SW480 (cell line): ENCODE measurements around the gene TEX264.

ENCODE experiments used
- DNase-seq: peaks from one replicate; pipeline ENCODE4 v3.0.0-alpha.2; 2016; ENCODE audit warnings: low spot score

Gene TEX264

DNA sequence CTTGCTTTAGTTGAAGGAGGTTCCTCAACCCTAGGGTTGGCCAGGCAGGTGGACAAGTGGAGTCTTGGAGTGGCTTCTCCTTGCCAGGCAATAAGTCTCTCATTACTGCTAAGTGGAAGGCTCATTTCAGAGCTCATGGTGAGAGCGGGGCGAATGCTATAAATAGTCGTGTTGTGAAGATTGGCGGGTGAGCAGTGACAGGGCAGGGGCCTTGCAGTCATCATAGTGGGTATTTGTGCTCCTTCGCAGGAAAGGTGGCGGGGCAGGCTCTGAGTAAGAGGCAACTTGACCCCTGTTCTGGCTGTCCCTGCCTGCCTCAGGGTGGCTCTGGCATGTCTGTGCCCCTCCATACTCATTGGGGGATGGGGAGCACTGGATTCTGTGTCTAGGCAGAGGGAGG is 27.2 kb downstream of the TEX264 start:
- DNase-seq = no peak

DNA sequence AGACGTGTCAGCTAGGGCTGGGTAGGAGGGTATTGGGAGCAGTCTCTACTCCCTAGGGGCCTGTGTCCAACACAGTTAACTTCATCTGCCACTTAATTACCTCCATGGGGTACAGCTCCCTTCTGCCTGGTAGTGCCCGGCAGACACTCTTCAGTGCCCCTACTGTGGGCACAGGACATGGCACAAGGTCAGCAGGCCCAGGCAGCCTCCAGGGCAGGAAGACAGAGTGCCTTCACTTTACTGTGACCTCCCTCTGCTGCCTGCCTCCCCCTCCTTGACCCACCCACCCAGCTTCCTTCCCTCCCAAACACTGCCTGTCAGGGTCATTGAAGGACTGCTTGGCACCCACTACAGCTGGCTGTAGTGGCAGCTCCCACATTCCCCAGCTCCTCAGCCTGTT is 29.4 kb downstream of the TEX264 start:
- DNase-seq = no peak

DNA sequence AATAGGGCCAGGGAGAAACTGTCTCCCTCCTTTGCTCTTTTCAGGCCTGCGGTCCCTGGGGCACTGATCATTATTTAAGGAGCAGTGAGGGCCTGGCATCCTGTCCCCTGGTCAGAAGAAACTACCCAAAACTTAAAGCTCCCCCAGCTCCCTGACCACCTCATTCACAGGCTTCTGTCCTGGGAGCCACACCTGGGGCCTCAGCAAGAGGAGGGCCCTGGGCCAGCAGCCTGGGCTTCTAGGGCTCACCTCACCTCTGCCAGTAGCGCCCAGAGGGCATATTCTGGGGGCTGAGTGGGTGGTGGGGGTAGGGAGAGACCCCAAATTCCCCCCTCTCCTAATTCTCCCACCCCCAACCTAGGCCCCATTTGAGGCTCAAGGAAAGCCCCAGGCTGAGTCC is 31.1 kb downstream of the TEX264 start:
- DNase-seq = no peak

DNA sequence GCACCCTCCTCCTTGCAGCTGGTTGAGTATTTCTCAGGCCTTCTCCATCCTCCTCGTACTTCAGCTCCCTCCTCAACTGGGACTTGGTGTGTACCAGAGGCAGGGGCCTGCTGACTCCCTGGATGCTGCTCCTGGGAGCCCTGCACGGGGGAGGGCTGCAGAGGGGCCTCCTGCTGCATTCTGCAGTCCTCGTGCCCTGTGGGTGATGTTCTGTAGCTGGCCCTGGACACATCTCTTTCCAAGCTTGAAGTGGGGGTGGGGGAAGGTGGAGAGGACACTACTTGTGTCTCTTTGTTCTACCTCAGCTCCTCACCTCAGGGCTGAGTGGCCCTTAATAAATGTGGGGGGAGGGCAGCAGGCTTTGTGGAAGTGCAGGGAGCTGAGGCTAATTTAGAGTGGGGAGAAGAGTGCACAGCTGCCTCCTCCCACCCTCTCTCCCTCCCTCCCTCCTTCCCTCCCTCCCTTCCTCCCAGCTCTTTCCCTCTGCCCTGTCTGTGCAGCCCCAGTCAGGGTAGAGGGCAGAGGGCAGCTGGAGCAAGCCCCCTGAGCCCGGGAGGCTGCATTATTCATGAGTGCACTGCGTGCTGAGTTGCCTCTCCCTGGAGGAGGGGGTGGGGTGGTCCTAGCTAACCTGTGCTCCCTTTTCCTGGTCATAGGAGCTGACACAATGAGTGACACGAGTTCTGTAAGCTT is 32.2 kb downstream of the TEX264 start:
- DNase-seq = no peak

DNA sequence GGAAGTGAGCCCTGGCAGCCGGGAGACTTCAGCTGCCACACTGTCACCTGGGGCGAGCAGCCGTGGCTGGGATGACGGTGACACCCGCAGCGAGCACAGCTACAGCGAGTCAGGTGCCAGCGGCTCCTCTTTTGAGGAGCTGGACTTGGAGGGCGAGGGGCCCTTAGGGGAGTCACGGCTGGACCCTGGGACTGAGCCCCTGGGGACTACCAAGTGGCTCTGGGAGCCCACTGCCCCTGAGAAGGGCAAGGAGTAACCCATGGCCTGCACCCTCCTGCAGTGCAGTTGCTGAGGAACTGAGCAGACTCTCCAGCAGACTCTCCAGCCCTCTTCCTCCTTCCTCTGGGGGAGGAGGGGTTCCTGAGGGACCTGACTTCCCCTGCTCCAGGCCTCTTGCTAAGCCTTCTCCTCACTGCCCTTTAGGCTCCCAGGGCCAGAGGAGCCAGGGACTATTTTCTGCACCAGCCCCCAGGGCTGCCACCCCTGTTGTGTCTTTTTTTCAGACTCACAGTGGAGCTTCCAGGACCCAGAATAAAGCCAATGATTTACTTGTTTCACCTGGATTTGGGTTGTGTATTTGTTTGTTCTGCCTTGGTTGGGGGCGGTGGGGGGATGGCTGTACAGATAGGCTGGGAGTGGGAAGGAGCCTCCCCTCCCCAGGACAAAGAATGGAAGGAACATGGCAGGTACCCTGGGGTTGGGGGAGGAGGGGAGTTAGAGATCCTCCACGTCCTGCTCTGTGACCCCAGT is 32.9 kb downstream of the TEX264 start:
- DNase-seq = no peak

DNA sequence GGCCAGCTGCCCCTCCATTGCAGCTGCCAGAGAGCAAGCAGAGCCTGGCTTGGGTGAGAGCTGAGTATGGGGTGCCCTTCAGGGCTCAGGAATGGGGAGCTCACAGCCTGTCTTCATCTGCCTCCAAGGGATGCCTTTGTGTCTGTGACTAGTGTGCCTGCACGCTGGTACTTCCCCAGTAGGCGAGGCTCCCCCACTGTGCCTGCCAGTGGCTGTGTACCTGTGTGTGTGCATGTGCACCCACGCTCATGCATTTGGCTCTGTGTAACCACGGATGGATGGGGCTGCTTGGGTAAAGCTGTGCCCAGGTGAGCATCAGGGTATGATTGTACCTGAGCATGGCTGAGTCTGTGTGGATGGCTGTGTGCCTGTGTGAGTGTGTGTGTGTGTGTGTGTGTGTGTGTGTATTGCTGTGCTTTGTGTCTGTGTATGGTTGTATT is 33.5 kb downstream of the TEX264 start:
- no peak for DNase-seq

DNA sequence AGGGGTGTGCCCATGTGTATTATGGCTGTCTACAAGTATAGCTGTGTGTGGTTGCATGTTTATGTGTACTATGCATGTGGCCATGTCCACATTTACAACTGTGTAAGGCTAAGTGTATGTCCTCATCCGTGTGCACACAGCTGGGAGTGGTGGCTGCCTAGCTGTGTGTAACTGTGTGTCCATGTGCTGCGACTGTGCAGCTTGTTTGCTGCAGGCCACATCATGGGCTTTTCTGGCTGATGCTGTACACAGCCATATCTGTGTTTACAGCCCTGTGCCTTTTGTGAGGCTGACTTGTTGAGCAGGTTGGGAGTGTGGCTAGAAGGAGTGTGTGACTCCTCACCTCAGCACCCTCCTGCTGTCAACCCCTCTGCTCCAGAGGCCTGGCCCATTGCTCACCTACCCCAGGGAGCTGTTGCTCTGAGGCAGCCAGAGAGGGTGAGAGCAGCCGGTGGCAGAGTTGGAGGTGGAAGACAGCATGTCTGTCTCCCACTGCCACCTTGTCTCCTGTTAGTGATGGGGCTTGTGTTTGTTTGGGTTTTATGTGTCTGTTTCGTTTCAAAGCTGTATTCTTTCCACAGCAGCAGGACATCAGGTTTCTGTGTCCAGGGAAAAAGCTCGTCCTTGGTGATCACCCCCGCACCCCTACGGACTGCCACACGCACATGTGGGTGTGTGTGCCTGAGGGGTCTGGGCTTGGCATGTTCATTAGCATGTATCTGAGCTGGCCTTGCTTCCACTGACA is 34.4 kb downstream of the TEX264 start:
- DNase-seq = no peak

DNA sequence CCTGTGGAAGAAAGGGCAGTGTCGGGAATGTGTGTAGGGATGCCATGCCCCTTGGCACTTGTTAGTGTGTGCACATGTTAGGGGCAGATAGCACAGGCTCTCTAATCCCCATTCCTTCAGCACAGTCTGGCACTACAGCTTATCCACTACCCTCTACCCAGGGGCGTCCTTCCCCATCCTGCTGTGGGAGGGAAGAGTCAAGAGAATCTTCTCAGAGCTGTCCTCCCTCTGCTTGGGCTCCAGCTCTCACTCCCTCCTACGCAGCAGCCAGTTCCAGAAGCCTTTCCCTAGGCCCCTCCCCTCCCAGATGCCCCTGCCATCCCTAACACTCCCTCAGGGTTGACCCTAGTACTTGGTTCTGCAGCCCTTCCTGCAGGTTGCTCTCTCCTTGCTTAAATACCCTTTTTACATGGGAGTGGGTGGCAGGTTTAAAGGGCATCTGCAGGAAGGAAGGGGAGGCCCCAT is 35.0 kb downstream of the TEX264 start:
- DNase-seq = no peak

DNA sequence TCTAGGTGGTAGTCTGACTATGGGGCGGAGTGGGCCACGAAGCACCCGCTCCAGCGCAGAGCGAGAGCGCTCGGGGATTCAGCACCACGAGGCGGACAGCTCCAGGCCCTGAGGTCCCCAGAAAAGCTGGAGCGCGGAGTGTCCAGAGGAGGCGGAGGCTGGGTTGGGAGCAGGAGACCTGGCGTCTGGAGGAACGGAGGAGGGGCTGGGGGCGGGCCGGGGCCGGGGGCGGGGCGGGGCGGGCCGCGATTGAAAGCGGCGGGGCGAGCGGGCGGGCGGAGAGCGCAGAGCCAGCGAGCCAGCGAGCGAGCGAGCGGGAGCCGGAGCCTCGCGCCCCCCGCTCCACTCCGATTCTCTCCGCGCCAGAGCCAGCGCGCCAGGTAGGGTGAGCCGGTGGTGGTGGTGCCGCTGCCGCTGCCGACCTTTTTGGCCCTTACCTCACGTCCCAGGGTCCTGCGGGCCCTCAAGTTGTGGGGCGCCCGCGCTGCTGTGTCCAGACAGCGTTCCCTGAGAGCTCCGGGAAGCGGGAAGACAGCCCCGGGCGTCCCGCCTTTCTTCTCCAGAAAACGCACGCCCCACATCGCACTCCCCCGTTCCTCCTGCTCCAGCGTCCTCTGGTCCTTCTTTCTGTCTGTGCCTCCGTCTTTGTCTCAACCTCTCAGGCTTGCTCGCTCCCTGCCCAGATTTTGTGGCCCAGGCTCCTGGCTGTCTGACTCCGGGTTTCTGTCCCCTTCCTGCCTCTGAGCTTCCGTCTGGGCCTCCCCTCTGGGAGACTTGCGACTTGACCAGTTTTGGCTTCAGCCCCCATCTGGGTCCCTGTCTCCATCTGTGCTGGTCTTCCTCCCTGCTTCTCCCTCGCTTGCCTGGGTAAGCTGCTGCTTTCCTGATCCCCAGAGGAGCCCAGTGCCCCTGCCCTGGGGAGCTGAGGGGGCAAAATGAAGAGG is 36.0 kb downstream of the TEX264 start, which contains the start of gene GRM2:
Gene GRM2 (plus strand): TSS at position 281 of the 944 bp plus-strand sequence. CDS start 1,916 bp downstream, outside the sequence.
- DNase-seq = peak; percentile 32

DNA sequence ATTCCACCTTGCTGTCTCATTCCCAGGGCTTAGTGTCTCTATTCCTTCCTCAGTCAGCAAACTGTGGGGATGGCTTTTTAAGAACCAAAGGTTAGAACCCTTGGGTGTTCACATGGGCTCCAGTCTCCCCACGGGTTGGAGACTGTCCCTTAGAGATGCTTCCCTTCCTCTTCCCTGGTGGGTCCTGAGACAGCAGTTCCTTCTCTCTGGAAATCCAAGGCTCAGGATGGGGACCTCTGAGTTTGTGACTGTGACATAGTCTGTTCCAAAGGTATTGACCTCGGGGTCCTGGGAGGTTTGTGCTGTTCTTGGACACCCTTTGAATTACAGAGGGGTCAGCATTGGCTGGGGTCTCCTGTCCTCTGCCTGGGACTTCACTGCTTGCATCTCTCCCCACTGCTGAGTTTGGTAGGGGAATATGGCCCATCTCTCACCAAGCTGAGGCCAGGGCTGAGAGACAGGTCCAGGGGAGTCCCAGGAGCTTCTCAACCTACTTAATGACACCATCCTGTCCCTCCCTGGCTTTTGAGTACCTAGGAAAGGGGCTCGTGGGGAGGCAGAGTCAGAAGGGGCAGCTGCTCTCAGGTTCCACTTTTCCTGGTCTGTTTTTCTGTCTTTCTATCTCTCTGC is 37.3 kb downstream of the TEX264 start:
- no peak for DNase-seq

DNA sequence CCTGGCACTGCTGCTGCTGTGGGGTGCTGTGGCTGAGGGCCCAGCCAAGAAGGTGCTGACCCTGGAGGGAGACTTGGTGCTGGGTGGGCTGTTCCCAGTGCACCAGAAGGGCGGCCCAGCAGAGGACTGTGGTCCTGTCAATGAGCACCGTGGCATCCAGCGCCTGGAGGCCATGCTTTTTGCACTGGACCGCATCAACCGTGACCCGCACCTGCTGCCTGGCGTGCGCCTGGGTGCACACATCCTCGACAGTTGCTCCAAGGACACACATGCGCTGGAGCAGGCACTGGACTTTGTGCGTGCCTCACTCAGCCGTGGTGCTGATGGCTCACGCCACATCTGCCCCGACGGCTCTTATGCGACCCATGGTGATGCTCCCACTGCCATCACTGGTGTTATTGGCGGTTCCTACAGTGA is 38.0 kb downstream of the TEX264 start:
- DNase-seq = no peak

DNA sequence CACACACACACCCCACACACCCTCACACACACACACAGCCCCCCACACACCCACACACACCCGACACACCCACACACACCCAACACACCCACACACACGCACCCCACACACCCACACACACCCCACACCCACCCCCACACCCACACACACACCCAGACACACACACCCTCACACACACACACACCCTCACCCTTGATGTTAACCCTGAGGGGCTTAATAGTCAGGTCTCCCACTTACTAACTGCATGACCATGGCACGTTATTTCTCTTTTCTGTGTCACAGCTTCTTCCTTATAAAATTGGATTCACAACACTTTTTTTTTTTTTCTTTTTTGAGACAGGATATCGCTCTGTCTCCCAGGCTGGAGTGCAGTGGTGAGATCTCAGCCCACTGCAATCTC is 38.6 kb downstream of the TEX264 start:
- no peak for DNase-seq

DNA sequence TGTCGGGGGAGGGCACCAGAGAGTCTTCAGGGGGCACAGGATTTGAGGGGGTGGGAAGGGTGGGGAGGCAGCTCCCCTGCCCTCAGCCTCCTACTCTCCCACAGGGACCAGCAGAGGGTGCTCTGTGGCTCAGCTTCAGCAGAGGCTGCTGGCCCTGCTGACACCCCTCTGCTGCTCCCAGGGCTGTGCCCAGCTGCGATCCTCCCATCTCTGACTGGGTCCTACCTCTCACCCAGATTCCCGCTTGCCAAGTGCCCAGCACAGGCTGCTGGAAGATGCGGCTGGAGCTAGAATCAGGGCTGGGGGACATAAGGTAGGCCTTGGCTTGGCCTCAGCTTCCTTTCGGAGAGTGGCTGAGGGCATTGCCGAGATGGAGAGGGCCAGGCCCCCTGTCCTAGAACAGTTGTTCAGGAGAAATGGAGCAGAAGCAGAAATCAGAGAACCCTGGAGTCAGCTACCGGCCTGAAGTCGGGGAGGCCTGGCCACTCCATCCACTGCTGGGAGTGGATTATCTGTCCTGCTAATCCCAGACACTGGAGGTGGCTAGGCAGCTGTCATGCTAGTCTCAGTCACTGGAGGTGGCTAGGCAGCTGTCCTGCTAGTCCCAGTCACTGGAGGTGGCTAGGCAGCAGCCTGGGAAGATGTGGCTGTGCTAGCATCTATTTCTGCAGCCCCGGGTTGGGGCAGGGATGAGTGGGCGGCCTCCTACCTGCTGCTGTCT is 39.7 kb downstream of the TEX264 start:
- DNase-seq = no peak

DNA sequence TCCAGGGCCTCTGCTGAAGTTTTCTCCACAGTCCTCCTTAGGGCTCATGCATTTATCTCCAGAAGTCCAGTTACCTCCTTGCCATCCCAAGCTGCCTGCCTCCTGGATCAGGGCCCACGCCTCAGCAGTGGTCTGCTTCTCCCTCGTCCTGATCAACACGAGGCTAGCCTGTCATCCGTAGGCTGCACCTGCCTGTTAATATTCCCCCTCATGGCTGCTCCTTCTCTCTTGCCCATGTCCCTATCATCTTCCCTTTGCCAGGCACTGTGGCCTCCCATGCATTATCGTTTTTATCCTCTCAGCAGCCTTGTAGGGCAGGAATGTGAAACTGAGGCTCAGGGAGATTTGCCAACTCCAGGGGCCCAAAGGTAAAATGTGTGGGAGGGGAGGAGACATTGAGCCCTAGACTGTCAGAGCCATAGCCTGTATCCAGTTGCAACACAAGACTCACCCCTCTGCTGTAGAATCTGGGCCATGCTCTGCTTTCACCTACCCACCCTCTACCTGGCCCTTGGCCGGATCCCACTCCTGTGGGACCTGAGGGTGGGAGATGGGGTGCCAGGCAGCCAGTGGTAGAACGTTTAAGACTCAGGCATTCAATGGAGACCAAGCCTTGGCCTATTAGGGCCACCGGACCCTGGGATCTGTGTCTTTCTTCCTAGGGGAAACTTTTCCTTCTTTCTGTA is 40.4 kb downstream of the TEX264 start:
- no peak for DNase-seq

DNA sequence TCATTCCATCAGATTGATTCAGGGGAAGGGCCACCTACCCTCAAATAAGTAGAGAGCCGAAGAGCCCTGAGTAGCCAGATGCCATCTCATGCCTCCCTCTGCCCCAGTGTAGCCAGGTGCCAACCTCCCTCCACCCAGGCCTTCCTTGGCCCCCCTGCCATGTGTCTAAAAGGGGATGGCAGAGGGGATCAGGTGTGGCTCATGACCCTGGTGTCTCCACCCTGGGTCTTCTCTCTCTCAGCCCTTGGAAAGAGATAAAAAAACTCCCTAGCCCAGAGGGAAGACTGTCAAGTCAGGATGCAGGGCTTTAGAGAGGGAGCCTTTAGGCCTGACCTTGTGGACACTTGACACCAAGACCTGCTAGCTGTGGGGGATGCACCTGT is 41.0 kb downstream of the TEX264 start:
- DNase-seq = no peak

DNA sequence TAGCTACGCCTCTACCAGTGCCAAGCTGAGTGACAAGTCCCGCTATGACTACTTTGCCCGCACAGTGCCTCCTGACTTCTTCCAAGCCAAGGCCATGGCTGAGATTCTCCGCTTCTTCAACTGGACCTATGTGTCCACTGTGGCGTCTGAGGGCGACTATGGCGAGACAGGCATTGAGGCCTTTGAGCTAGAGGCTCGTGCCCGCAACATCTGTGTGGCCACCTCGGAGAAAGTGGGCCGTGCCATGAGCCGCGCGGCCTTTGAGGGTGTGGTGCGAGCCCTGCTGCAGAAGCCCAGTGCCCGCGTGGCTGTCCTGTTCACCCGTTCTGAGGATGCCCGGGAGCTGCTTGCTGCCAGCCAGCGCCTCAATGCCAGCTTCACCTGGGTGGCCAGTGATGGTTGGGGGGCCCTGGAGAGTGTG is 41.5 kb downstream of the TEX264 start:
- no peak for DNase-seq

DNA sequence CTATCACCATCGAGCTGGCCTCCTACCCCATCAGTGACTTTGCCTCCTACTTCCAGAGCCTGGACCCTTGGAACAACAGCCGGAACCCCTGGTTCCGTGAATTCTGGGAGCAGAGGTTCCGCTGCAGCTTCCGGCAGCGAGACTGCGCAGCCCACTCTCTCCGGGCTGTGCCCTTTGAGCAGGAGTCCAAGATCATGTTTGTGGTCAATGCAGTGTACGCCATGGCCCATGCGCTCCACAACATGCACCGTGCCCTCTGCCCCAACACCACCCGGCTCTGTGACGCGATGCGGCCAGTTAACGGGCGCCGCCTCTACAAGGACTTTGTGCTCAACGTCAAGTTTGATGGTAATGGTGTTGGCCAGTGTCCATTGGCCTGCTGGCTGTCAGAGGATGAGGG is 41.9 kb downstream of the TEX264 start:
- no peak for DNase-seq

DNA sequence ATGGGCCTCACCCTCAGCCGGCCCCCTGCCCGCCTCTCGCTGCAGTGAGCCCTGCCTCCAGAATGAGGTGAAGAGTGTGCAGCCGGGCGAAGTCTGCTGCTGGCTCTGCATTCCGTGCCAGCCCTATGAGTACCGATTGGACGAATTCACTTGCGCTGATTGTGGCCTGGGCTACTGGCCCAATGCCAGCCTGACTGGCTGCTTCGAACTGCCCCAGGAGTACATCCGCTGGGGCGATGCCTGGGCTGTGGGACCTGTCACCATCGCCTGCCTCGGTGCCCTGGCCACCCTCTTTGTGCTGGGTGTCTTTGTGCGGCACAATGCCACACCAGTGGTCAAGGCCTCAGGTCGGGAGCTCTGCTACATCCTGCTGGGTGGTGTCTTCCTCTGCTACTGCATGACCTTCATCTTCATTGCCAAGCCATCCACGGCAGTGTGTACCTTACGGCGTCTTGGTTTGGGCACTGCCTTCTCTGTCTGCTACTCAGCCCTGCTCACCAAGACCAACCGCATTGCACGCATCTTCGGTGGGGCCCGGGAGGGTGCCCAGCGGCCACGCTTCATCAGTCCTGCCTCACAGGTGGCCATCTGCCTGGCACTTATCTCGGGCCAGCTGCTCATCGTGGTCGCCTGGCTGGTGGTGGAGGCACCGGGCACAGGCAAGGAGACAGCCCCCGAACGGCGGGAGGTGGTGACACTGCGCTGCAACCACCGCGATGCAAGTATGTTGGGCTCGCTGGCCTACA is 44.4 kb downstream of the TEX264 start:
- no peak for DNase-seq

DNA sequence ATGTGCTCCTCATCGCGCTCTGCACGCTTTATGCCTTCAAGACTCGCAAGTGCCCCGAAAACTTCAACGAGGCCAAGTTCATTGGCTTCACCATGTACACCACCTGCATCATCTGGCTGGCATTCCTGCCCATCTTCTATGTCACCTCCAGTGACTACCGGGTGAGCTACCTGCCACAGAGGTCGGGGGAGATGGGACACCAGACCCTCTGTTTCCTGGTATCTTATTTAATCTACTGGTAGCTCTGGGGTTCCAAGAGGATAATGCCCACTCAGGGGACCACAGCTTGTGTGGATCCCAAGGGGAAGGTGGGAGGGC is 44.9 kb downstream of the TEX264 start:
- no peak for DNase-seq
